NCI-H2107 (cell line): Measurements from ENCODE around the gene SYT1.
"Not testable (repeated sequence)": the region's sequence is repeated elsewhere in the genome, so short reads cannot be mapped to it uniquely, and the experiment has no call there.

Experiments used
- DNase-seq: peaks from one replicate; lab custom pipeline; 2025; lab: John Stamatoyannopoulos, UW

SYT1 gene

DNA sequence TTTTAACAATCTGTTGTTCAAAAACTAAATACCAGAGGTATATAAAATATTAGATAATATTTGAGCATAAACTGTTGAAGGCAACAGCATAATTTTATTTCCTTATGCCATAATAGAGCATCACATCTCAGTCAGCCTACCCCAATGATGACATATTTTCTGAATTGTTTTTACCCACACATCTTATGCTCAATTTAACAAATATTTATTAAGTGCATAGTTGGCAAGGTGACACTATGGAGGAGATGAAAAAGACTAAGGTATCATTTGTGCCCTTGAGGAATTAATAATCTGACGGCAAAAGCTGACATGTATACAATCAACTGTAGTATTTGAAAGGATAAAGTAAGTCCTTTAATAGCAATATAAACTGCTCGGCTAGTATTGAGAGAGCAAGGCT is 102.4 kb downstream of the SYT1 start:
- DNase-seq = no peak

DNA sequence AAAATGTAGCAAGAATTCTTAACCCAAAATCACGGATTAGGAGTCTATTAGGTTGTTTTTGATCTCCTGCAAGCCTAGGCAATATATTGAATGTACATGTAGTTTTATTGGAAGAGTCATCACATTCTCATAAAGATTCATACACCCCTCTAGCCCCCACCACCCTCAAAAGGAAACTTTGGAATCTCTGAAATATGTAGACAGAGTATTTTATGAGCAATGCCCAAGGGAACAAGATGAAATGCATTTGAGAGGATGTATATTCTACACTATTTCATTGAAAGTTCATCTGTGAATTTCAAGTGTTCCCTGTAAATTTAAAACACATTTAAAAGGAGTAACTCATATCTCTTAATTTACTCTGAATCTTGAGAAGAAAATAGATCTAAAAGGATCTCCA is 103.7 kb downstream of the SYT1 start:
- no peak for DNase-seq

DNA sequence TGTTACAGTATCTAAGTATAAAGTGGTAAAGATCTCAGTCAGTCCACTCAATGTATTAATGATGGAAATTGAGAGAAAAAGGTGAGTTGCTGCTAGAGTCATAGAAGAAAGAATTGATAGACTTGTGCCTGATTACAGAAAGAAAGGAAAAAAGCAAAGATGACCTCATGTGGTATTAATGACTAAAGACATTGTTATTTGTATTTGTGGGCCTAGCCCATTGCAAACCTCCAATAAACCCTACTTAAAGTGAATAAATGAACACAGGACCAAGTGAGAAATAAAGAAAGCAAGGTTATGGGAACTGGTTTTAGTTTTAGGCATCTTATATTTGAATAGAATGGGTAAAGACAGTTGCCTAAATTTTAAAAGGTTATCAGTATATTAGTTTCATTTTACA is 105.5 kb downstream of the SYT1 start:
- no peak for DNase-seq

DNA sequence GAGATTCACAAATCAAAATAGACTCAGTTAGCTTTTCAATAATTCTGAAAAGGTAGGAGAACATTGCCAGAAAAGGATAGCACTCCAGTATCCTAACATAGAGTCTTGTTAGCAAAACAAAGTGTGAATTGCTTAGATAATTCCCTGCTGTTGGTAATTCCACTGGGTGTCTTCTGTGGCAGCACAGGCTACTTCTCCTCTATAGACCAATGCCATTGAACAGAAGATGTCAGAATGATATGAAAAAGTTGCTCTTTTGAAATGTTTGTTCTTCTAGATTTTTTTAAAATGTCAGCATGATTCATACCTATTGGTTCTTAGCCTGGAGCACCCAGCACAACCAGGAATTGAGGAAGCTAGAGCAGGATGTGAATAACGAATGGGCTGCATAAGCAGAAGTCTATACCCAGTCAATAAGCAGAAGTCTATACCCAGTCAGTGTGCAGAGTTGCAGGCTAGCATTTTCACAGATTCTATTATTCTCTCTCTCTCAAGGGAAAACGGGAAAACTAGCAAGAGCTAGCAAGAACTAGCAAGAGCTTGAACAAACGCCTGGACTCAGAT is 112.8 kb downstream of the SYT1 start:
- no peak for DNase-seq

DNA sequence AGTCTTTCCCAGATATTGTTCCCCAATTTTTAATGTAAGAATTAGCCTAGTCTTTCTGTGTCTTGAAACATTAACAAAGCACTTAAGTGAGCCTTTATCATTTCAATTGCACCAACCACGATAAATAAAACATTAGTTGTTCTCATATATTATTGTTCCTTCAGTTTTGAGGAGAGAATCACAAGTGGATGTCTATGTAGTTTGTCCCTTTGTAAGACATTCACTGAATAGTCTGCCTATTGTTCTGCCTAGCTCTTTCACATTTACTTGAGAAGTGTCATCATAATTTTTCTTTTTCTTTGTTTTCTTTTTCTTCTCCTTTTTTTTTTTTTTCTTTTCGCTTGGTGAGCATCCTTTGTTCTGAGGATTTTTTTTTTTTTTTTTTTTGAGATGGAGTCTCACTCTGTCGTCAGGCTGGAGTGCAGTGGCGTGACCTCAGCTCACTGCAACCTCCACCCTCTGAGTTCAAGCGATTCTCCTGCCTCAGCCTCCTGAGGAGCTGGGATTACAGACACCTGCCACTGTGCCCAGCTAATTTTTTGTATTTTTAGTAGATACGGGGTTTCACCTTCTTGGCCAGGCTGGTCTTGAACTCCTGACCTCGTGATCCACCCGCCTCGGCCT is 129.7 kb downstream of the SYT1 start:
- no peak for DNase-seq

DNA sequence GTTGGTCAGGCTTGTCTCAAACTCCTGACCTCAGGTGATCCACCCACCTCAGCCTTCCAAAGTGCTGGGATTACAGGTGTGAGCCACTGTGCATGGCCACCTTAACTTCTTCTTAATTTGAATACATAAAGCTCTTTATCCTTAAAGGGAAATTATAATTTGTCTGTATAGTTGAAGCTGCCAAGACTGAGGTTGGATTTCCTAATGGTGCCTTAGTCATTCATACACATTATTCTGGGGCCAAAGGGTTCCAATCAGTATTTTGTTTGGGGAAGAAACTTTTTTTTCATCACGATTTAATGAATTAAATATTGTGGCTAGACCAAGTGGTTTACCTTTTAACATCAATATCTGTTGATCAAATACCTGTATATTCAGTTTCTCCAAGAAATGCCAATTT is 135.9 kb downstream of the SYT1 start:
- no peak for DNase-seq

DNA sequence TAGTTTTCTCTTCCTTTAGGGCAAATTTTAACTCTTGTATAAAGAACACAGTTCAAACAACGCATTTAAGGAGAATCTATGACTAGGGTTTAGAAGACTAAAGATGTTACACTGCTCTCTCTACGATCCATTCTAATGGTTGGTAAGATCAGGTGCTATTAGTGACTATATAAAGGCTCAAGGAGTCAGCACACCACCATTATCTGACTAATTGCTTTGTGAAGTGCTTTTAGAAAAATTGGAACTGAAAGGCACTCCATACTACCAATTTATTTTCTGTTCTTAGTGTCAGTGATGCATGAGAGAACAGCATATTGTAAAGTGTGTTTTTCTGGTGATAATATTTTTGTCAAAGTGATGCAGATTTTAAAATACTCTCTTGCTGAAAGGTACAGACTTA is 136.8 kb downstream of the SYT1 start:
- DNase-seq = peak; percentile 35

DNA sequence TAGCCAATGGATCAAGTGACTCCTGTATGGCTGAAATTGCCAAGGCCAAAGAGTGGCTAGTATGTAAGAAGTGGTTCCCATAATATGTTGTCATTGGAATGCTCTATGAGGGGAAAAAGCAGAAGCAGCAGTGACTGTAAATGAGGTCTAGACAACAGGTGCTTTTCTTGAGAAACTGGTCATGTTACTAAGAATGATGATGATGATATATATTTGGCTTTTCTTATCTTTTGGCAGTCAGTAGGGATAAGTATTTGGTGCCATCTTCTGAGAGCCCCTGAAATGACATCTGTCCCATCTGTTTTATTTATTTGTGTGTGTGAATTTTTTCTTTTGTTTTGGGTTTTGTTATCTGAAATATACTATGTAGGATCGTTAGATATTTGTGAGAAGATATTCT is 141.7 kb downstream of the SYT1 start:
- no peak for DNase-seq

DNA sequence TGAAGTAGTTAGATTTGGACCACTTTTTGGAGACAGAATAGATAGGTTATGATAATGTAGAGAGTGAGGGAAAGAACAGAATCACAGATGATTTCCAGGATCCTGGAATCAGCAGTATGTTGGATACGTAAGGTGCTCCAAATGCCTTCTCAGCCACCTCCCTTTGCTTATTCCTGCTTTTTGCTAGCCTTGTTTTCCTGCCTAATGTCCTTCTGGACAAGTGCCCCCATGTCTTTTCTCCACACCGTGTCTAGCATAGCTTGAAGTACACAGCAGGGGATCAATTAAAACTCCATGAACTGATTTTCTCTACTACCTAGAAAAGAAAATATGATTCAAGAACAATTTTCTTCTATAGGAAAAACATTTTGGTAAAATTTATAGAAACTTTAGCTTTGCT is 144.0 kb downstream of the SYT1 start:
- DNase-seq = no peak

DNA sequence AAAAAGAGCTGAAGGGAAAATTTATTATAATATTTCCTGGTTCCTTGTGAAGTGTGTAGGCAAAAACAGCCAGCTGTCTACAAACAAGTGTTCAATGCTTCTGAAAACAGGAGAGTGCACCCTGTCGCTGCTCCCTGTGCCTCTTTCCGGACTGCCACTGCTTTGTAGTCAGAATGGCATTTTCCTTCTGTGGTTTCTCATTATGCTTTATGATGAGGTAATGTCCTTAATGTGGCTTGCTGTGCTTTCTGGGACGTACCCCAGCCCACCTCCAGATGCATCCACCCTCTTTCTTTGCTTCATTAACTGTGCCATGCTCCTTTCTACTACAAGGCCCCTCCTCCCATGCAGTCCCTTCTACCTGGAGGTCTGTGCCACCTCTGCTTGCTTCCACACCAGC is 148.1 kb downstream of the SYT1 start:
- DNase-seq = peak; percentile 76

DNA sequence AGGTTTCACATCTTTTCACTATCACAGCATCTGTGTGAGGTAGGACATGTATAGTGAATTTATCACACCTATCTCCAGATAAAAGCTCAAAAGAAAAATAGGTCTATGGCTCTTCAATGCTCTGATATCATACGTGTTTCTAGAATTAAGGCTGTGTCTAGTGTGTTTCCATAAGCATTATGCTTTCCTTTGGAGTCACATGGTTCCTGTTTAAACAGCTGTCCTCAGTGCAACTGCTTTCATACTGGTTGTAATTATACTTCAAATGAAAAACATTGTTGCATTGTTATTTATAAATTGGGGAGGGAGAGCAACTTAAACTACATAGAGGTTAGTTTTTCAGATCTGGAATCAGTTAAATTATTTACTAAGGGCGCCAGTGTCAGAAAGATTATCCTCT is 151.6 kb downstream of the SYT1 start:
- DNase-seq = peak; percentile 26

DNA sequence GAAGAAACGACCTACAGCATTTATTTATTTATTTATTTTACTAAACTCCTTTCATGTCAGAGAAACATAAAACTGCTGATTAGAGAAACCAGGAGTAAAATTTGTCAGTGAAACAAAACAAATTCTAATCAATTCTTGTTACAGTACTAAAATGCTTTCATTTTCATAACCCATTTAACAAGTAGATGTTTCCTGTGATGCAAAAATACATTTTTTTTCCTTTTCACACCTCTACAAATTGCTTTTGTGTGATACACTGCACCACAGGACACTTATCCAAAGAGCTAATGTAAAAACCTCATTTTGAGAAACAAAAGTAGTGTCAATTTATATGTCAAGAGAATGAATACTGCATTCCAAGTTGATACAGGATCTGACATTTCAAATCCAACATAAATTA is 155.1 kb downstream of the SYT1 start:
- DNase-seq = no peak

DNA sequence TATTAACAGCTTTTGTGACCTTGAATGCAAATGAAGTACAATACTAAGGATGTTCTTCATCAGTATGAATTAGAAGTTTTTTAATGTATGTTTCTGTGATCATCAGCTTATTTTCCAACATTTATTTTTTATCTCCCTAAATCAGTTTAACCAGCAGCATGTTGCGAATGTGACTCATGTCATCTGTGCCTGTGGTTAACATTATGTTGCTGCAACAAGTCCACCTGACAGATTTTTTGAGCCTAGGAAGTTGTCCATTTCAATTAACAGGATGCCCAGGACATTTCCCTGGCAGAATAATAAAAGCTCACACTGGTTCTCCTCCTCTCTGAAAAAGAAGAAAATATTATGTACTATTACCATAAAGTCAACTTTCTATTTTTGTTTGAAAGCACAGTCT is 155.5 kb downstream of the SYT1 start:
- no peak for DNase-seq

DNA sequence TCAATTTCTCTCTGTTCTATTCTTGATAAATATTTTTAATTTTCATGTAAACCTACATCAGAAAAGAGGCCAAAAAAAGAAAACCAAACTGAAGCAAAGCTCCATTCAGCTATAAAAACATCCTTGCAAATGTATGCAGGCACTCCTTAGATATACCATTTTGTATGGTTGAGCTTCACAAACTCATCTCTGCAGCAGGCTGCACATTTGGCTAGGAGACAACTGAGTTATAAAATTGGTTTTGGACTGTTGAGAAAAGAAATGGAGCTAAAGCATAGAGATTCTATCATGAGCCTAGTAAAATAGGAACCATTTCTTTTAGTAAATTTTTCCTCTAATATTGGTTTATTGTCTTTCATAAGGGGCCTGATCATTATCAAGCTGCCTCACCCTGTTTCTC is 156.4 kb downstream of the SYT1 start:
- DNase-seq = no peak

DNA sequence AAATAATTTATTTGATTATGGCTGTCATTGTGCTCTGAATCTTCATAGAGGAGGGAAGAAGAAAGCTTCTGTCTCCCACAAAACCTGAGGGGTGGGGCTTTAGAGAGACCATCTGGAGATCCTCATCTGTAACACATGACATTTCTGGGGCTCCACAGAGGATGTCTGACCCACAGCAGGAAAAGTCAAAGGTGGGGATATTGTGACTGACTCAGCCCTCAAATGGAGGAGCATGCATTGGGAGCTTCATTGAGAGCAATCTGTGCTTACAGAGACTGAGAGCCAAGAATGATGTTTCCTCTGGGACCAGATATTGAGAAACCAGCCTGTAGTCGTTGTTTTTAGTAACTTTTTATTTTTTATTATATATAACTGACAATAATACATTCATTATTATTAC is 158.7 kb downstream of the SYT1 start:
- DNase-seq = no peak

DNA sequence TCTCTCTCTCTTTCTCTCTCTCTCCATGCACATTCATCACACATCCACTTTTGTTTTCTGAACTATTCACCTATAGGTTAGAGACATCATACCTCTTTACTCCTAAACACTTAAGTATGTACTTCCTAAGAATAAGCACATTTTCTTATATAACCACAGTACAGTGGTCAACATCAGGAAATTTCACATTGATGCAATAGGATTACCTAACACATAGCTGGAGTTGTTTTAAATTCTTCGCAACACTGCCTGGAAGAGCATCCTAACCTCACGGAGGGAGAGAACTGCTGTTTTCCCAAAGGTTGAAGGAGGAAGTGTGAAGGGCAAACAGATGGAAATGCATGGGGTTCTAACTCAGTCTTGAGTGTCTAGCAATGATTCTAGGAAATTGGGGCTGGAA is 159.2 kb downstream of the SYT1 start:
- no peak for DNase-seq

DNA sequence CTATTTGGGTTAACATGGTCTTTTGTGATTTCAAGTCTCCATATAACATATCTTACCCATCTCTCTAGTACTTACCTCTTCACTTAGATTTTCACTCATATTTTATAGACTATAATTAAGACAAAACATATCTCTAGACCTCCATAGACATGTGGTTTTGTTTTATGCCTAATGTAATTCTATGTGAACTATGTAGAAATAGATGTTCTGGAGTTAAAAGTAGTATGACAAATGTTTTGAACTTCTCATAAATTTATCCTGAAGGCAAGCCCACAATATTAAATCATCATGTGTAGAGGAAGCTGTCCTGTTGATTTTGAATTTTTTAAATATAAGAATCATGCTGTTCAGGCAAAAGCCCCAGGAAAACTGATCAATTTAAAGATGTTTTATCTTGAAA is 169.2 kb downstream of the SYT1 start:
- DNase-seq = no peak

DNA sequence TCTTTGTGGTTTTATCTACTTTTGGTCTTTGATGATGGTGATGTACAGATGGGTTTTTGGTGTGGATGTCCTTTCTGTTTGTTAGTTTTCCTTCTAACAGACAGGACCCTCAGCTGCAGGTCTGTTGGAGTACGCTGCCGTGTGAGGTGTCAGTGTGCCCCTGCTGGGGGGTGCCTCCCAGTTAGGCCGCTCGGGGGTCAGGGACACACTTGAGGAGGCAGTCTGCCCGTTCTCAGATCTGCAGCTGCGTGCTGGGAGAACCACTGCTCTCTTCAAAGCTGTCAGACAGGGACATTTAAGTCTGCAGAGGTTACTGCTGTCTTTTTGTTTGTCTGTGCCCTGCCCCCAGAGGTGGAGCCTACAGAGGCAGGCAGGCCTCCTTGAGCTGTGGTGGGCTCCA is 180.2 kb downstream of the SYT1 start:
- not testable (repeated sequence) for DNase-seq

DNA sequence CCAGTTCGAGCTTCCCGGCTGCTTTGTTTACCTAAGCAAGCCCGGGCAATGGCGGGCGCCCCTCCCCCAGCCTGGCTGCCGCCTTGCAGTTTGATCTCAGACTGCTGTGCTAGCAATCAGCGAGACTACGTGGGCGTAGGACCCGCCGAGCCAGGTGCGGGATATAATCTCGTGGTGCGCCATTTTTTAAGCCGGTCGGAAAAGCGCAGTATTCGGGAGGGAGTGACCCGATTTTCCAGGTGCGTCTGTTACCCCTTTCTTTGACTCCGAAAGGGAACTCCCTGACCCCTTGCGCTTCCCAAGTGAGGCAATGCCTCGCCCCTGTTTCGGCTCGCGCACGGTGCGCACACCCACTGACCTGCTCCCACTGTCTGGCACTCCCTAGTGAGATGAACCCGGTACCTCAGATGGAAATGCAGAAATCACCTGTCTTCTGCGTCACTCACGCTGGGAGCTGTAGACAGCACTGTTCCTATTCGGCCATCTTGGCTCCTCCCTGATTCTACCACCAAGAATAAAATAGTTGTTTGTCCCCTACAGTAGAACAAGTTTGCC is 180.7 kb downstream of the SYT1 start:
- DNase-seq = not testable (repeated sequence)

DNA sequence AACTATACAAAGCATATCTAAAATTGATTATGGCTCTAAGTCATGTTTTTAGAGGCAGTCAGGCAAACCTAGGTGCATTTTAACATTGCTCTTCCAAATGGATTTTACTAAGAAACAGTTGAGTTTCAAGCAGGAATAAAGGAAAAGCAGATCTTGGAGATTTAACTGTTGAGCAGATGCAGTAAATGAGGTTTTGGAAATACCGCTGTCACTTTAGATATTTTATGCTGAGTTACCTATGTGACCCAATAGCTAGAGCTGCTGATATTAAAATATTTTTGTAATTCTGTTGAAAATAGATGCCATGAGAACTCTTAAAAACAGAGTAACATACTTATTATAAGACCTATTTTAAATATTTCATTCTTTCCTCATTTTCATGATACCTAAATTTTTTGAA is 181.4 kb downstream of the SYT1 start:
- no peak for DNase-seq

DNA sequence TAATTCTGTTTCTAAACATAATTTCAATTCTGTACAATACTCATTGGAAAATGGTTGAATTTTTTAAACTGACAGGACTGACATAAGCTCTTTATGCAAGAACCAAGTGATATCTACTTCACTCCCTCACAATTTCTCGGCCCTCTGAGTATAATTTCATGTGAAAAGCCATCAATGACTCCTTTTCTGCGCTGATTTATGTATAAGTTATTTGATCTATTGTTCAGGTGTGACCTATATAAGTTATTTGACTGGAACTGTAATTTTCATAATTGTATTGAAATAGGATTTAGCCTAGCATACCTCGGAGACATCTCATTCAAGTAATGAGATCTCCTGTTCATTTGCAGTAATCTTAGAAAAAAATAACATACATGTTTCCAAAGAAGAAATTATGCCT is 184.4 kb downstream of the SYT1 start:
- no peak for DNase-seq

DNA sequence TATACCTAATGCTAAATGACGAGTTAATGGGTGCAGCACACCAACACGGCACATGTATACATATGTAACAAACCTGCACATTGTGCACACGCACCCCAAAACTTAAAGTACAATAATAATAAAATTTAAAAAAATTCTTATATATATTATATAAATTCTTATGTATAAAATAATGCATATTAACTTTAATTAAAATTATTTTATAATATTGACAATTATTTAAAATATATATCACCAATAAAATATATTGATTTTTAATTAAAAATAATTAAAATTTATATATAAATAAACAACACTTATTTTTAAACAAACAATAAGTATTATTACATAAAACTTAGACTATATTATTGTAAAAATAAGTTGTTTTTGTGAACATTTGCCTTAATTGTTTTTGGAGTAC is 188.8 kb downstream of the SYT1 start:
- no peak for DNase-seq

DNA sequence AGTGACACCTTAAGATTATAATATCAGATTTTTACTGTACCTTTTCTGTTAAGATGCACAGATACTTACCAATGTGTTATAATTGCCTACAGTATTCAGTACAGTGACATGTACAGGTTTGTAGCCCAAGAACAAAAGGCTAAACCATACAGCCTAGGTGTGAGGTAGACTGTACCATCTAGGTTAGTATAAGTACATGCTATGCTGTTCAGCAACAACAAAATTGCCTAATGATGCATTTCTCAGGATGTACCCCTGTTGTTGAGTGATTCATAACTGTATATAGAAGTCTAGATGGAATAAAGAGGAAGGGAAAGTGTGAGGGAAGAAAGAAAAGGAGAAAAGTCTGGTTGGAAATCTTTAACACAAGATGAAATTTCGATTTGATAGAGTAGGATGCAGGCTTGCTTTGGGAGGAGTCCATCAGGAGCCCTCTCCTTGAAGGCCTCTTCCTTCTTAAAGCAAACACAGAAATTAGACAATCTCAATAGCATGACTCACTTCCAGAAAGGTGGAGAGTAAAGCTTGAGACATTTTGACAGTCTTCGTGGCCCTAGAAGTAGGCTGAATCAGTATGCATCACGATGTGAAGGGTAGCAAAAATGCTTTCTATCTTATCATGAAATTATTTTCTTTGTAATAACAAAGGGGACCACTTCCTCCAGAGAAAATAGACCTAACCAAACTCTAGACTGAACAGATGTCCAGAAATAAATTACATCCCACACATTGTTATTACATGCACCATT is 191.5 kb downstream of the SYT1 start:
- DNase-seq = no peak

DNA sequence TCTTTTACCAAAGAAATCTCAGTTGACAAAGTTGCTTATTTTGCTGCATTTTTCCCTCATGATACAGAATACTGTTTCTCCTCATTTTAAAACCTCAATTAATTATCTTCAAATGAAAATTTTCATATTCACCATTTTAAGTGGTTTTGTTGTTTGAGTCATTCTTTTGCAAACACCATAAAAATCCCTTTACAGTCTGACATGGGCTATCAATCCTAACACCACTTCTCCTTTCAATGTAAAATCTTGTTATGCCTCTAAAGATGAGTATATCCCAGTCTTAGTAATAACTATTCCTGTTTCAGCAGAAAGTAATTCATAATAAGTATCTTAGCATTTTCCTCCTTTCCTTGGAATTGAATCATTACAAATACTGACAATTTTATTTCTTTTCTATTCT is 192.2 kb downstream of the SYT1 start:
- no peak for DNase-seq
